Trophoblast cell (in vitro differentiated cells and primary cell): ENCODE results near the gene APPL2.

Experiments used
- DNase-seq, 2 donors: peaks; one replicate each; pipeline ENCODE4 v3.0.0-alpha.2; 2016
- H2AFZ ChIP-seq: 2 replicates; pipeline ENCODE4 v1.6.1; 2013; ENCODE audit warnings: low read length, moderate library complexity, mild to moderate bottlenecking; ENCODE audit not compliant: insufficient read depth, poor library complexity
- H2AK5ac ChIP-seq: 2 replicates; pipeline ENCODE4 v1.6.1; 2013; ENCODE audit warnings: mild to moderate bottlenecking, low read length
- H2BK120ac ChIP-seq: 2 replicates; pipeline ENCODE4 v1.6.1; 2013; ENCODE audit warnings: low read length, mild to moderate bottlenecking, moderate library complexity; ENCODE audit not compliant: insufficient read depth, poor library complexity
- H2BK12ac ChIP-seq: 2 replicates; pipeline ENCODE4 v1.6.1; 2013; ENCODE audit warnings: mild to moderate bottlenecking, low read length, moderate library complexity
- H2BK5ac ChIP-seq: 2 replicates; pipeline ENCODE4 v1.6.1; 2013; ENCODE audit warnings: low read length, low read depth, moderate library complexity, mild to moderate bottlenecking; ENCODE audit not compliant: poor library complexity
- H3K14ac ChIP-seq: 2 replicates; pipeline ENCODE4 v1.6.1; 2013; ENCODE audit warnings: mild to moderate bottlenecking, low read length
- H3K18ac ChIP-seq: 2 replicates; pipeline ENCODE4 v1.6.1; 2013; ENCODE audit warnings: mild to moderate bottlenecking, low read length
- H3K23ac ChIP-seq: 2 replicates; pipeline ENCODE4 v1.6.1; 2013; ENCODE audit warnings: low read length
- H3K27ac ChIP-seq: 2 replicates; pipeline ENCODE4 v1.5.1; 2013; ENCODE audit warnings: low read depth, mild to moderate bottlenecking, inconsistent platforms, low read length, moderate library complexity
- H3K27me3 ChIP-seq: 2 replicates; pipeline ENCODE4 v1.6.1; 2013; ENCODE audit warnings: inconsistent platforms, mild to moderate bottlenecking, low read length, moderate library complexity; ENCODE audit not compliant: insufficient read depth
- H3K36me3 ChIP-seq, 2 experiments: 1 replicate in 1 of 2; 2 replicates in 1 of 2; pipeline ENCODE4 v1.6.1; 2013; ENCODE audit warnings: low read length in 2 of 2, mild to moderate bottlenecking in 2 of 2, moderate library complexity in 1 of 2; ENCODE audit not compliant: insufficient read depth in 2 of 2, control insufficient read depth in 1 of 2
- H3K4ac ChIP-seq: 2 replicates; pipeline ENCODE4 v1.6.1; 2013; ENCODE audit warnings: low read depth, mild to moderate bottlenecking, low read length, moderate library complexity
- H3K4me1 ChIP-seq, 2 experiments: 1 replicate in 1 of 2; 2 replicates in 1 of 2; pipeline ENCODE4 v1.6.1; 2013; ENCODE audit warnings: low read length in 2 of 2, mild to moderate bottlenecking in 2 of 2, moderate library complexity in 1 of 2; ENCODE audit not compliant: insufficient read depth in 2 of 2, control insufficient read depth in 1 of 2
- H3K4me2 ChIP-seq: 2 replicates; pipeline ENCODE4 v1.6.1; 2013; ENCODE audit warnings: inconsistent platforms, mild to moderate bottlenecking, low read length, moderate library complexity
- H3K4me3 ChIP-seq: 2 replicates; pipeline ENCODE4 v1.5.1; 2013; ENCODE audit warnings: mild to moderate bottlenecking, low read depth, low read length, inconsistent platforms
- H3K79me1 ChIP-seq: one replicate; pipeline ENCODE4 v1.6.1; 2013; ENCODE audit warnings: low read length
- H3K79me2 ChIP-seq: 2 replicates; pipeline ENCODE4 v1.6.1; 2013; ENCODE audit warnings: low read length, mild to moderate bottlenecking; ENCODE audit not compliant: control insufficient read depth, insufficient read depth, poor library complexity
- H3K9ac ChIP-seq: 2 replicates; pipeline ENCODE4 v1.6.1; 2013; ENCODE audit warnings: mild to moderate bottlenecking, low read length
- H3K9me3 ChIP-seq: 2 replicates; pipeline ENCODE4 v1.6.1; 2013; ENCODE audit warnings: low read depth, mild to moderate bottlenecking, control low read depth, inconsistent platforms, low read length; ENCODE audit not compliant: insufficient read depth
- H4K12ac ChIP-seq: 2 replicates; pipeline ENCODE4 v1.6.1; 2013; ENCODE audit warnings: low read depth, mild to moderate bottlenecking, low read length, moderate library complexity
- H4K8ac ChIP-seq: 2 replicates; pipeline ENCODE4 v1.6.1; 2013; ENCODE audit warnings: low read depth, mild to moderate bottlenecking, low read length, moderate library complexity
- H4K91ac ChIP-seq: one replicate; pipeline ENCODE4 v1.6.1; 2013; ENCODE audit warnings: low read depth, mild to moderate bottlenecking, low read length, moderate library complexity
- WGBS: extraction: QIAGEN DNeasy Blood & Tissue Kit; methylation state at CpG from one replicate; pipeline ENCODE4 v1.1.7; 2013; ENCODE audit warnings: missing lambda C conversion rate; ENCODE audit not compliant: insufficient read length, insufficient coverage; ENCODE audit errors: extremely low coverage; 5-methylcytosine and 5-hydroxymethylcytosine counted together

APPL2 gene

DNA sequence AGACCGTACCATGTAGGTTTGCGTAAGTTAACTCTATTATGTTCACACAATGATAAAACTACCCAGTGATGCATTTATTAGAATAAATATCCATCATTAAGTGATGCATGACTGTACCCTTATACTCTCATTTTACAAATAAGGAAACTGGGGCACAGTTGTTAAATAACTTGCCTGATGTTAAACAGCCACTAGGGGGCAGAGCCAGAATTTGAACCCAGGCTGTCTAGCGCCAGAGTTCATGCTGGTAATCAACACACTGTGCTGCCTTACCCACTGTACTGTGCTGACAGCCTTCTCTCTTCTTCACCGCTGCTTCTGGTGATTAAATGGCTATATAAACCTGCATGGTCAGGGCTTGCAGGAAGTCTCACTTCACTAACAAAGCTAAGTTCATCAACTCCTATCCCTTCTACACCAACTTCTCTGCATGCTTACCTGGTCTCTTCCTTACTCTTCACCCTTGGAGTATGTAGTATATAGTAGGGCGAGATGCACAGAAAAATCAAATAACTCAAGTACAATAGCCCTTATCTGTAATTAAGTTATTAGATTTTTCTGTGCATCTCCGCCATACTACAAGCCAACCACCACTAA lies 43.6 kb upstream of the APPL2 start:
- H3K27me3 ChIP-seq, result no peaks in the 10 kb centered on the region
- peaks cover 1% of the 10 kb centered on the region for H3K9me3 ChIP-seq
- H3K9ac ChIP-seq, result no peak overlapping the region
- no peak overlapping the region for H4K91ac ChIP-seq
- H3K4me2 ChIP-seq, result no peak overlapping the region
- no peaks in the 10 kb centered on the region for H3K79me2 ChIP-seq
- no peak overlapping the region for H4K12ac ChIP-seq
- no peak overlapping the region for H2AK5ac ChIP-seq
- no peak overlapping the region for H3K4me3 ChIP-seq
- H3K79me1 ChIP-seq, result no peaks in the 10 kb centered on the region
- H3K27ac ChIP-seq, result no peak overlapping the region
- no peak overlapping the region for H3K18ac ChIP-seq
- no peak overlapping the region for H4K8ac ChIP-seq
- H2BK5ac ChIP-seq, result no peak overlapping the region
- WGBS, result no CpG with 5 or more reads among the region's 6 CpGs
- DNase-seq, result peak; percentile 15 to 74
- no peak overlapping the region for H3K4ac ChIP-seq
- H2BK12ac ChIP-seq, result no peak overlapping the region
- no peak overlapping the region for H3K14ac ChIP-seq
- no peak overlapping the region for H2AFZ ChIP-seq
- no peak overlapping the region for H2BK120ac ChIP-seq
- no peaks in the 10 kb centered on the region for H3K4me1 ChIP-seq
- H3K23ac ChIP-seq, result no peak overlapping the region
- H3K36me3 ChIP-seq, result no peaks in the 10 kb centered on the region

DNA sequence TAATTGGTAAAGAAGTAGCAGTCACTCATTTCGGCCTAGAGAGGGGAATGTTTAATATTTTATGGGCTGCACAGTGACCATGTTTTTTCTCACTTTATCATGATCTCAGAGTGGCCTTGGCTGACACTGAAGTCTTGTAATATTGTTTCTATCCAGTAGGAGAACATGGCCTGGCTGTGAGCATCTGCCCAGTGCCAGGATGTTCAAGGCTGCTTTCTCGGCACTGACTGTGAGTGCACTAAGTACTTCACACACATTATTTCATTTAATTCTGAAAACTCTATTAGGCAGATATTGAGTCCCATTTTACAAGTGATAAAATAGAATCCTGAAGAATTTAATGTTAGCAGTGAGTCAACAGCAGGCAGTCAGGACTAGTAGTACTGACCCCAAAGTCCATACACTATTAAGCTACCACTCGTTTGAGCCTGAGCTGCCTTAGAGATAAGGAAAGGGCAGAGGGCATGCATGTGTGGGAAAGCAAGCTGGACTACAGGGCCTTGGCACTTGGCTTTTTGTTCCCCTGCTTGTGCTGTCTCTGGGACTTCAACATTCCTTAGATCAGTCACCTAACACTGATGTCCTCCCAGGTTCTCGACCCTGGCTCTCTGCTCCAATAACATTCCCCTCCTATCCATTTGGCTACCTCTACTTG lies 42.2 kb upstream of the APPL2 start:
- DNase-seq, result peak in 1 of 2 donors; percentile 30
- Histone ChIP-seq H3K9me3 (peaks cover 2% of the 10 kb centered on the region), H2AFZ (no peak overlapping the region), H3K36me3 (no peaks in the 10 kb centered on the region), H3K79me2 (no peaks in the 10 kb centered on the region), H2BK12ac (no peak overlapping the region), H3K4me3 (no peak overlapping the region), H3K79me1 (no peaks in the 10 kb centered on the region), H3K14ac (no peak overlapping the region), H3K18ac (no peak overlapping the region), H2BK5ac (no peak overlapping the region), H3K4me1 (no peaks in the 10 kb centered on the region), H3K27ac (no peak overlapping the region), H4K8ac (no peak overlapping the region), H4K12ac (no peak overlapping the region), H2BK120ac (no peak overlapping the region), H3K9ac (no peak overlapping the region), H3K4me2 (no peak overlapping the region), H2AK5ac (no peak overlapping the region), H3K23ac (no peak overlapping the region), H3K27me3 (no peaks in the 10 kb centered on the region), H3K4ac (no peak overlapping the region), H4K91ac (no peak overlapping the region)
- no CpG with 5 or more reads among the region's 4 CpGs for WGBS

DNA sequence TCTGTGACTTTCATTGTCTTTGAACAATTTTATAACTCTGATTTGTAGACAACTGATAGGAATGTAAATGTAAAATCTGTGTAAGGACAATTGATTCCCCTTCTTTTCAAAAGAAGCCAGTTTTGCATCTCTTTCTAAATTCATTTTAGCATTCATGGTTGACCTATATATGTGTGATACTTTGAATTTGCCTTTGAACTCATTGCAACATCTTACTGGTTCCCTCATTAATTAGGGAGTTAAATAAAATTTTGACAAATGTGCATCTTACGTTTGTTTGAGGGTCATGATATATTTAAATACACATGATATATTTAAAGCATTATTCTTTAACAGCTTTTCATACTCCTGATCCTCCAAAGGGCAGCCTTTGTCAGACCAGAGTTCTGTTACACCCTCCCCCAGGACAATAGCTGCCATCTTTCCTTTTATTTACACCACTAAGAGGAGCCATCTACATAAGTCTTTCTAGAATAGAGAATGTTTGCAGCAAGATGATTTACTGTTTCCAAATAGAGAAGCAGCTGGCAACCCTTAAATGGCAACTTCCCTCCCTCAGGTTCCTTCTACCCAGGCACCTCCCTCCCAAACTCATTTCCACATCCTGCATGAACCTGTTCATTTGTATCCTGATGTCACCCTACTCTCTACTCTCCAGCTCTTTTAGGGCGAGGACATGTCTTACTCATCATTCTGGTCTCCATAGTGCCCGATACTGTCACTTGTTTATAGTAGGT lies 40.2 kb upstream of the APPL2 start:
- no peak overlapping the region for H2BK120ac ChIP-seq
- DNase-seq, result no peak

DNA sequence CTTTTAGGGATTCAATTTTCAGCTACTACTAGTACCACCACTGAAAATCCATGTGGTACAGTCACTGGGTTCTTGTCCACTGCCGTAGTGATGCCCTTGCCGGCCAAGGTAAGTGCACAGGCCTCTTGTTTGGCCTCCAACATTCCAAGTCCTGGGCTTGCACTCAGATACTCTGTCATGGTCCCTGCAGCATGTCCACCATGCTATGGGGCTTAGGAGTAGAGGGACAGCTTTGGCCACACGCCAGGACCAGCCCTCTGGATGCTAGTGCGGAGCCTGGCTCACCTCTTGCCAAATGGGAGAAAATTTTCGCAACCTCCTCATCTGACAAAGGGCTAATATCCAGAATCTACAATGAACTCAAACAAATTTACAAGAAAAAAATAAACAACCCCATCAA lies 38.6 kb upstream of the APPL2 start:
- Histone ChIP-seq H3K23ac (no peak overlapping the region), H4K12ac (no peak overlapping the region), H2AFZ (no peak overlapping the region), H3K9me3 (peaks cover 2% of the 10 kb centered on the region), H4K91ac (no peak overlapping the region), H2BK120ac (no peak overlapping the region), H3K18ac (no peak overlapping the region), H3K79me1 (no peaks in the 10 kb centered on the region), H3K36me3 (no peaks in the 10 kb centered on the region), H3K27me3 (no peaks in the 10 kb centered on the region), H3K4ac (no peak overlapping the region), H3K4me2 (no peak overlapping the region), H2BK5ac (no peak overlapping the region), H3K4me3 (no peak overlapping the region), H3K9ac (no peak overlapping the region), H2BK12ac (no peak overlapping the region), H3K27ac (no peak overlapping the region), H3K79me2 (no peaks in the 10 kb centered on the region), H4K8ac (no peak overlapping the region), H3K4me1 (no peaks in the 10 kb centered on the region), H2AK5ac (no peak overlapping the region), H3K14ac (no peak overlapping the region)
- no peak for DNase-seq
- WGBS, result no CpG with 5 or more reads among the region's 5 CpGs

More for the DNA sequence above, 40.2 kb upstream of the APPL2 start:
- Histone ChIP-seq H3K27ac (no peak overlapping the region), H3K9ac (no peak overlapping the region), H2AK5ac (no peak overlapping the region), H2AFZ (no peak overlapping the region), H3K9me3 (peaks cover 2% of the 10 kb centered on the region), H3K4me2 (no peak overlapping the region), H2BK5ac (no peak overlapping the region), H4K91ac (no peak overlapping the region), H3K79me2 (no peaks in the 10 kb centered on the region), H3K18ac (no peak overlapping the region), H4K8ac (no peak overlapping the region), H3K4me1 (no peaks in the 10 kb centered on the region), H2BK12ac (no peak overlapping the region), H3K36me3 (no peaks in the 10 kb centered on the region), H3K4ac (no peak overlapping the region), H3K79me1 (no peaks in the 10 kb centered on the region), H3K4me3 (no peak overlapping the region), H3K23ac (no peak overlapping the region), H3K27me3 (no peaks in the 10 kb centered on the region), H4K12ac (no peak overlapping the region), H3K14ac (no peak overlapping the region)
- no CpG with 5 or more reads among the region's 3 CpGs for WGBS
